Upper lobe of left lung (tissue), 4 donors: ENCODE measurements around the gene GMPPB.

Experiments
- CTCF ChIP-seq, 6 experiments: fragments of 450-650 bp in 4 of 6; fragments of 200-600 bp in 2 of 6; sonication (generic) in 2 of 6; IDR thresholded peaks; one replicate each; pipeline ENCODE4 v1.5.1; 2016 to 2019; ENCODE audit warnings: antibody characterized with exemption in 6 of 6
- EP300 ChIP-seq, 4 donors: sonication (generic); formaldehyde crosslinking; IDR thresholded peaks; one replicate each; pipeline ENCODE4 v1.5.1; 2017; ENCODE audit warnings: antibody characterized with exemption in 4 of 4, control low read depth in 2 of 4
- POLR2A ChIP-seq, 4 donors: fragments of 450-650 bp; IDR thresholded peaks; one replicate each; pipeline ENCODE4 v1.5.1; 2016 to 2017; ENCODE audit warnings: antibody characterized with exemption in 4 of 4, mild to moderate bottlenecking in 2 of 4

- TF ChIP-seq CTCF (IDR thresholded peaks at IDR 0.05) (no peak), POLR2A (IDR thresholded peaks at IDR 0.05) (no peak), EP300 (IDR thresholded peaks at IDR 0.05) (no peak)
Observed at GRCh38 chr3:49734752-49735151, 11.0 kb upstream of the GMPPB start.
